Psoas muscle (tissue), 8 donors: ENCODE results near the gene TAS2R1. TPM values are rescaled to one million over a fixed set of nuclear protein-coding genes. Genes with fewer than 3 reads are reported as not detected.
"Not testable (repeated sequence)": the region's sequence is repeated elsewhere in the genome, so short reads cannot be mapped to it uniquely, and the experiment has no call there.

Source experiments
- ATAC-seq, 4 donors: fragments of 200-7000 bp; cut with Tn5 transposase; one replicate each; pipeline ENCODE4 v1.9.1; 2020; ENCODE audit warnings: moderate library complexity in 3 of 4, mild to moderate bottlenecking in 2 of 4
- DNase-seq, 2 donors: peaks; one replicate each; pipeline ENCODE4 v3.0.0-alpha.2; 2020
- H3K27ac ChIP-seq: fragments of 200-600 bp; one replicate; pipeline ENCODE4 v1.8.0; 2022
- H3K27me3 ChIP-seq, 3 donors: fragments of 200-600 bp in 1 of 3; one replicate each; pipeline versions ENCODE4 v1.6.1 to v1.8.0; 2013 to 2022; ENCODE audit warnings: low read length in 2 of 3, mild to moderate bottlenecking in 2 of 3, moderate library complexity in 1 of 3; ENCODE audit not compliant: insufficient read depth in 3 of 3
- H3K36me3 ChIP-seq, 2 donors: fragments of 200-600 bp in 1 of 2; one replicate each; pipeline versions ENCODE4 v1.6.1 to v1.8.0; 2013 to 2022; ENCODE audit warnings: low read depth in 1 of 2, mild to moderate bottlenecking in 1 of 2, moderate library complexity in 1 of 2; ENCODE audit not compliant: insufficient read depth in 1 of 2
- H3K4me1 ChIP-seq: fragments of 200-600 bp; one replicate; pipeline ENCODE4 v1.8.0; 2022
- H3K4me3 ChIP-seq: fragments of 200-600 bp; one replicate; pipeline ENCODE4 v1.8.0; 2022; ENCODE audit warnings: mild to moderate bottlenecking
- H3K9me3 ChIP-seq: fragments of 200-600 bp; one replicate; pipeline ENCODE4 v1.8.0; 2022
- WGBS, 3 donors: extraction: QIAGEN DNeasy Blood & Tissue Kit; methylation state at CpG; one replicate each; pipeline versions ENCODE4 v1.1.6 to v1.1.7; 2013; 5-methylcytosine and 5-hydroxymethylcytosine counted together
- intact Hi-C, 2 donors: fragments of 100-400 bp; cut with DNase I; formaldehyde crosslinking; loops; one replicate each; pipeline versions ENCODE4 v1.11.0 to v1.14.2; 2022
- polyA plus RNA-seq, 3 donors: library from polyadenylated mRNA; stranded (reverse); fragments of 200-250 nt; gene quantifications; one replicate each; pipeline ENCODE4 v1.2.3, GENCODE V29; 2013
- total RNA-seq, 4 donors: library from RNA; stranded (reverse); fragmentation: NEBNext Ultra II Directional in 2 of 4; extraction: Animal tissue kit (Norgen Biotek cat#: 25700) in 2 of 4; gene quantifications; one replicate each; pipeline versions ENCODE4 v1.2.1 to v1.2.4, GENCODE V29; 2021 to 2023
- TF ChIP-seq, protein P1 (sequence below): fragments of 200-600 bp; IDR thresholded peaks from one replicate; pipeline ENCODE4 v1.8.0; 2022; ENCODE audit warnings: antibody characterized with exemption
- donor health status: healthy with polysubstance abuse.
- donor health status: DM: no; HTN: no; CAD: no; lungs with moderate emphysema.
- donor health status: Bipolar disorder and iron deficiency.
- donor health status: healthy.
- donor health status: DM: yes; HTN: yes; CAD: no.
- donor health status: DM: no; HTN: no; CAD: no.
- donor health status: DM: no; HTN: no; CAD: no.
- donor health status: DM: yes; HTN: yes; CAD: no.

Gene TAS2R1
- total and polyA plus RNA-seq, 7 donors = not detected

DNA sequence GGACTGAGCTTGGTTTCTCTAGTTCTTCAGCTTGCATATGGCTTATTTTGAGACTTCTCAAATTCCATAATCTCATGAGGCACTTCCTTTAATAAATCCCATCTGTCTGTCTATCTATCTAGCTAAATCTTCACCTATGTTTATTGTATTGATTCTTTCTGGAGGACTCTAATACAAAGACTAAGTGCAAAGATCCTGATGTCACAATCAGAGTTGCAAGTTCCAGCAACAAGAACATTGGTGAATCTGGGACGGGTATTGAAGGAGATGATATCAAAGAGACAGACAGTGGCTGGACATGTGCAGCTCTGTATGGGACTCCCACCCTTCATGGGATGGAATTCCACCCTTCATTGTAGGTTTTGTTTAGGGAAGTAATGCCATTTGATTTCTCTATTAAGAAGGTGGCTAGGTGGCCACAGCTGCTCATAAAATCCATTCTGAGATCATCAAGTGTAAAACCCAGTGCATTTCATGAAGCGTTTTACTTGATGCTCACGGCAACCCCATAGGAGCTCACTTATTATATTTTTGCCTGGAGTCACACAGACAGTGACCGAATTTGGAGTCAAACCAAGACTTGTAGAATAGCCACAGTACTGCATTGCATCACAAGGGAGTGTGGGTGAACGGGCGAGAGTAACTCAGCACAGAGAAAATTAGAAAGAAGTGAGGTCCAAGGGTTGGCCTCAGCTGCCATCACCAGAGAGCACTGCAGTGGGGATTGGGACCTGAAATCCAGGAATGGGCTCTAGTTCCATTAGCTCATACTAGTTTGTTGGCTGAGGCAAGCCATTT lies 24.9 kb downstream of the TAS2R1 start:
- no peaks in the 10 kb centered on the region for H3K36me3 ChIP-seq
- H3K27ac ChIP-seq = no peak overlapping the region
- no peaks in the 10 kb centered on the region for H3K27me3 ChIP-seq
- DNase-seq (no peak), ATAC-seq (no peak)
- H3K4me3 ChIP-seq = no peak overlapping the region
- WGBS, 3 donors = 49 to 79% (median 76%) methylated on average over 6 of the region's 6 CpGs
- intact Hi-C loops = no loop called here
- H3K4me1 ChIP-seq = no peaks in the 10 kb centered on the region
- TF ChIP-seq, protein P1, sequence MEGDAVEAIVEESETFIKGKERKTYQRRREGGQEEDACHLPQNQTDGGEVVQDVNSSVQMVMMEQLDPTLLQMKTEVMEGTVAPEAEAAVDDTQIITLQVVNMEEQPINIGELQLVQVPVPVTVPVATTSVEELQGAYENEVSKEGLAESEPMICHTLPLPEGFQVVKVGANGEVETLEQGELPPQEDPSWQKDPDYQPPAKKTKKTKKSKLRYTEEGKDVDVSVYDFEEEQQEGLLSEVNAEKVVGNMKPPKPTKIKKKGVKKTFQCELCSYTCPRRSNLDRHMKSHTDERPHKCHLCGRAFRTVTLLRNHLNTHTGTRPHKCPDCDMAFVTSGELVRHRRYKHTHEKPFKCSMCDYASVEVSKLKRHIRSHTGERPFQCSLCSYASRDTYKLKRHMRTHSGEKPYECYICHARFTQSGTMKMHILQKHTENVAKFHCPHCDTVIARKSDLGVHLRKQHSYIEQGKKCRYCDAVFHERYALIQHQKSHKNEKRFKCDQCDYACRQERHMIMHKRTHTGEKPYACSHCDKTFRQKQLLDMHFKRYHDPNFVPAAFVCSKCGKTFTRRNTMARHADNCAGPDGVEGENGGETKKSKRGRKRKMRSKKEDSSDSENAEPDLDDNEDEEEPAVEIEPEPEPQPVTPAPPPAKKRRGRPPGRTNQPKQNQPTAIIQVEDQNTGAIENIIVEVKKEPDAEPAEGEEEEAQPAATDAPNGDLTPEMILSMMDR = no peak
- no peaks in the 10 kb centered on the region for H3K9me3 ChIP-seq

DNA sequence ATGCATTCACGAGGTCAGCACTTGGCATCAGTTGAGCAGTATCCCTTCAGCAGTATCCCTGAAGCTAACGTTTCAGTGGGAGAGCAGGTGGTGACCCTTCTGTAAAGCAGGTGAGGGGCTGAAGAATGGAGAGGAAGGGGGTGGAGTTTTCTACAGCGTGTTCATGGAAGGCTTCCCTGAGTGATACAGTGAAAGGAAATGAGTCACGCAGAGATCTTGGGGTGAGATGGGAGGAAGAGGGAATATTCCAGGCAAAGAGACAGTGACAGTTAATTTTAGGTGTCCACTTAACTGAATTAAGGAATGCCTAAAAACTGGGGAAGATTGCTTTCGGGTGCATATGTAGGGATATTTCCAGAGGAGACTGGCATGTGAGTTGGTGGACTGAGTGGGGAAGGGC lies 25.7 kb downstream of the TAS2R1 start:
- no peaks in the 10 kb centered on the region for H3K36me3 ChIP-seq
- WGBS, 3 donors = 61 to 66% (median 65%) methylated on average over 5 of the region's 5 CpGs
- TF ChIP-seq, protein P1 = no peak
- no peaks in the 10 kb centered on the region for H3K9me3 ChIP-seq
- intact Hi-C loops = no loop called here
- H3K4me3 ChIP-seq = no peak overlapping the region
- H3K4me1 ChIP-seq = no peaks in the 10 kb centered on the region
- no peak overlapping the region for H3K27ac ChIP-seq
- no peaks in the 10 kb centered on the region for H3K27me3 ChIP-seq
- ATAC-seq (no peak), DNase-seq (no peak)

- intact Hi-C loops = no loop called here
- 51 to 62% (median 58%) methylated on average over 7 of the region's 7 CpGs for WGBS, 3 donors
- no peak for DNase-seq
- H3K4me3 ChIP-seq = no peak overlapping the region
- TF ChIP-seq, protein P1 = no peak
- H3K9me3 ChIP-seq = no peaks in the 10 kb centered on the region
- no peak for ATAC-seq
- no peaks in the 10 kb centered on the region for H3K27me3 ChIP-seq
- no peaks in the 10 kb centered on the region for H3K36me3 ChIP-seq
- no peak overlapping the region for H3K27ac ChIP-seq
- no peaks in the 10 kb centered on the region for H3K4me1 ChIP-seq
Observed at GRCh38 chr5:9601055-9601739, 29.0 kb downstream of the TAS2R1 start.

GRCh38 chr5:9599391-9599790 lies 30.8 kb downstream of the TAS2R1 start:
- no peak for ATAC-seq
- H3K4me1 ChIP-seq = no peaks in the 10 kb centered on the region
- no peak overlapping the region for H3K4me3 ChIP-seq
- 63 to 80% (median 76%) methylated on average over 3 of the region's 3 CpGs for WGBS, 3 donors
- TF ChIP-seq, protein P1 = no peak
- no peaks in the 10 kb centered on the region for H3K9me3 ChIP-seq
- H3K27ac ChIP-seq = no peak overlapping the region
- intact Hi-C loops = no loop called here
- no peaks in the 10 kb centered on the region for H3K36me3 ChIP-seq
- no peaks in the 10 kb centered on the region for H3K27me3 ChIP-seq
- no peak for DNase-seq

DNA sequence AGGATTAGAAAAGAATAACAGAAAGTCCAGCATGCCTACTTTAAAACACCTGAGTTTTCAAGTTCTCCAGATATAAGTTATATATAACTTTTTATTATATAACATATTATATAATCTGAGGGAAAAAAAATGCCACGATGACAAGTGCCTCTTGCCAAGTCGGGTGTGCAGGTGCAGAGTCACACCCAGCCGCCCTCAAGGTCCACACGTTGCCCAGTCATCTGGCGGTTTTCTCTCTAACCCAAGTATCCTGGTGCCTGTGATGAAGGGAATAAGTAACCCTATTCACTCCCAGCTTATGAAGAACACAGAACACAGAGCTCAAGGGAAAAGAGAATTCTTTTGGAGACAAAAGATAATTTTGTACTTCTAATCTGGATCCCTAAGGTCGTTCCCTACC lies 31.8 kb downstream of the TAS2R1 start:
- H3K9me3 ChIP-seq, H3K27ac ChIP-seq, intact Hi-C loops, H3K27me3 ChIP-seq, ATAC-seq, H3K4me1 ChIP-seq, DNase-seq, H3K36me3 ChIP-seq, H3K4me3 ChIP-seq: not testable (repeated sequence)
- 74 to 84% (median 75%) methylated on average over 6 of the region's 6 CpGs for WGBS, 3 donors

- H3K4me1 ChIP-seq, H3K9me3 ChIP-seq, H3K27ac ChIP-seq, H3K27me3 ChIP-seq, ATAC-seq, H3K4me3 ChIP-seq, intact Hi-C loops, DNase-seq, H3K36me3 ChIP-seq: not testable (repeated sequence)
- WGBS, 3 donors = 73 to 81% (median 73%) methylated on average over 7 of the region's 7 CpGs
Observed at GRCh38 chr5:9597322-9597721, 32.8 kb downstream of the TAS2R1 start.
